ENCODE measurements around the gene TMCC1.
"Not testable (repeated sequence)": the region's sequence is repeated elsewhere in the genome, so short reads cannot be mapped to it uniquely, and the experiment has no call there.

Gene TMCC1

GRCh38 chr3:129769616-129770015, 123.9 kb downstream of the TMCC1 start:
- H3K27ac ChIP-seq = no peak overlapping the region
- no peak for TF ChIP-seq CTCF (conservative IDR thresholded peaks at IDR 0.05)

GRCh38 chr3:129768728-129769127, 124.8 kb downstream of the TMCC1 start:
- no peak for TF ChIP-seq CTCF (conservative IDR thresholded peaks at IDR 0.05)
- no peak overlapping the region for H3K27ac ChIP-seq

GRCh38 chr3:129766135-129766534, 127.4 kb downstream of the TMCC1 start:
- TF ChIP-seq CTCF (conservative IDR thresholded peaks at IDR 0.05) = no peak
- H3K27ac ChIP-seq = no peak overlapping the region

GRCh38 chr3:129764090-129764489, 129.4 kb downstream of the TMCC1 start:
- no peak for TF ChIP-seq CTCF (conservative IDR thresholded peaks at IDR 0.05)
- H3K27ac ChIP-seq = no peak overlapping the region

- H3K27ac ChIP-seq = no peak overlapping the region
- no peak for TF ChIP-seq CTCF (conservative IDR thresholded peaks at IDR 0.05)
These were observed 134.7 kb downstream of the TMCC1 start for GRCh38 chr3:129758785-129759320.

GRCh38 chr3:129758306-129758705, 135.2 kb downstream of the TMCC1 start:
- TF ChIP-seq CTCF (conservative IDR thresholded peaks at IDR 0.05) = no peak
- H3K27ac ChIP-seq = no peak overlapping the region

- H3K27ac ChIP-seq = no peak overlapping the region
- TF ChIP-seq CTCF (conservative IDR thresholded peaks at IDR 0.05) = no peak
These were observed 136.6 kb downstream of the TMCC1 start for GRCh38 chr3:129756871-129757270.

GRCh38 chr3:129751105-129751504, 142.4 kb downstream of the TMCC1 start:
- H3K27ac ChIP-seq = not testable (repeated sequence)
